Endodermal cell (in vitro differentiated cells): ENCODE data around the gene STK39. TPM values are rescaled to one million over a fixed set of nuclear protein-coding genes. Genes with fewer than 3 reads are reported as not detected.

Experiments used
- DNase-seq: peaks from one replicate; pipeline ENCODE4 v3.0.0-alpha.2; 2017
- H3K27ac ChIP-seq: 2 replicates; pipeline ENCODE4 v1.5.1; 2013; ENCODE audit warnings: mild to moderate bottlenecking, low read depth, low read length, moderate library complexity
- H3K27me3 ChIP-seq: 2 replicates; pipeline ENCODE4 v1.6.1; 2013; ENCODE audit warnings: mild to moderate bottlenecking, low read length, moderate library complexity; ENCODE audit not compliant: insufficient read depth, control insufficient read depth, poor library complexity, severe bottlenecking
- H3K36me3 ChIP-seq: 2 replicates; pipeline ENCODE4 v1.7.0; 2013; ENCODE audit warnings: mild to moderate bottlenecking, low read length, moderate library complexity; ENCODE audit not compliant: control insufficient read depth, insufficient read depth
- H3K4me1 ChIP-seq: one replicate; pipeline ENCODE4 v1.7.0; 2013; ENCODE audit warnings: low read length; ENCODE audit not compliant: control insufficient read depth, insufficient read depth
- H3K4me3 ChIP-seq: 2 replicates; pipeline ENCODE4 v1.5.1; 2013; ENCODE audit warnings: mild to moderate bottlenecking, low read length, moderate library complexity
- H3K9ac ChIP-seq: 2 replicates; pipeline ENCODE4 v1.6.1; 2013; ENCODE audit warnings: mild to moderate bottlenecking, low read length, moderate library complexity; ENCODE audit not compliant: poor library complexity, severe bottlenecking; ENCODE audit errors: extremely low read depth
- H3K9me3 ChIP-seq: 2 replicates; pipeline ENCODE4 v1.6.1; 2013; ENCODE audit warnings: mild to moderate bottlenecking, low read length, moderate library complexity; ENCODE audit not compliant: control insufficient read depth
- H3K27ac Mint-ChIP-seq: 2 replicates; pipeline ENCODE4 v1.8.0; 2020; ENCODE audit warnings: mixed read lengths
- H3K27me3 Mint-ChIP-seq: 2 replicates; pipeline ENCODE4 v1.8.0; 2021; ENCODE audit warnings: mild to moderate bottlenecking, mixed read lengths; ENCODE audit not compliant: insufficient read depth
- H3K36me3 Mint-ChIP-seq: 2 replicates; pipeline ENCODE4 v1.8.0; 2020; ENCODE audit warnings: low read depth, mixed read lengths
- H3K4me1 Mint-ChIP-seq: 2 replicates; pipeline ENCODE4 v1.8.0; 2020; ENCODE audit warnings: mixed read lengths
- H3K4me3 Mint-ChIP-seq: 2 replicates; pipeline ENCODE4 v1.8.0; 2020; ENCODE audit warnings: mild to moderate bottlenecking, moderate library complexity, mixed read lengths
- H3K9me3 Mint-ChIP-seq: 2 replicates; pipeline ENCODE4 v1.8.0; 2020; ENCODE audit warnings: mild to moderate bottlenecking, mixed read lengths
- CTCF ChIP-seq: fragments of 200-600 bp; sonication (generic); conservative IDR thresholded peaks from 2 replicates; pipeline ENCODE4 v1.5.0; 2021; ENCODE audit warnings: antibody characterized with exemption, mild to moderate bottlenecking
- WGBS, 2 experiments: methylation state at CpG; one replicate each; pipeline versions ENCODE4 v1.1.5 to v1.1.7; 2013; ENCODE audit warnings: missing lambda C conversion rate in 2 of 2, mixed read lengths in 1 of 2; ENCODE audit not compliant: insufficient coverage in 1 of 2, insufficient read length in 1 of 2; 5-methylcytosine and 5-hydroxymethylcytosine counted together
- total RNA-seq, 2 donors: library from RNA; stranded (reverse); fragmentation: NEBNext Ultra II Directional in 1 of 2; extraction: Animal tissue kit (Norgen Biotek cat#: 25700) in 1 of 2; gene quantifications; 2 replicates in 1 of 2; 3 replicates in 1 of 2; pipeline ENCODE4 v1.2.1, GENCODE V29; 2021

Gene STK39
- total RNA-seq, 2 donors from 2014 or later = 22.3 to 31.5 TPM

GRCh38 chr2:168255103-168255502 lies 7.7 kb upstream of the STK39 start:
- H3K27ac Mint-ChIP-seq = no peak overlapping the region
- no peak for DNase-seq
- 89 to 95% methylated on average over 7 to 8 of the region's 8 CpGs for WGBS, 2 experiments
- no peak overlapping the region for H3K27ac ChIP-seq
- TF ChIP-seq CTCF = no peak
- no peak overlapping the region for H3K4me3 Mint-ChIP-seq
- H3K4me3 ChIP-seq = no peak overlapping the region
- no peaks in the 10 kb centered on the region for H3K4me1 Mint-ChIP-seq
- H3K27me3 ChIP-seq = no peaks in the 10 kb centered on the region
- H3K9ac ChIP-seq = no peak overlapping the region
- no peaks in the 10 kb centered on the region for H3K36me3 ChIP-seq
- no peaks in the 10 kb centered on the region for H3K36me3 Mint-ChIP-seq
- H3K27me3 Mint-ChIP-seq = peaks cover 1% of the 10 kb centered on the region
- peaks cover 12% of the 10 kb centered on the region for H3K9me3 ChIP-seq
- peaks cover 21% of the 10 kb centered on the region for H3K9me3 Mint-ChIP-seq
- no peaks in the 10 kb centered on the region for H3K4me1 ChIP-seq

- no peak for TF ChIP-seq CTCF
- Histone ChIP-seq H3K4me3 (no peak overlapping the region), H3K9ac (no peak overlapping the region), H3K27ac (no peak overlapping the region), H3K27me3 (no peaks in the 10 kb centered on the region), H3K4me1 (no peaks in the 10 kb centered on the region), H3K9me3 (peaks cover 8% of the 10 kb centered on the region), H3K36me3 (no peaks in the 10 kb centered on the region)
- no peaks in the 10 kb centered on the region for H3K4me1 Mint-ChIP-seq
- no peaks in the 10 kb centered on the region for H3K36me3 Mint-ChIP-seq
- WGBS, 2 experiments = 91 to 95% methylated on average over 3 of the region's 3 CpGs
- H3K27ac Mint-ChIP-seq = no peak overlapping the region
- H3K9me3 Mint-ChIP-seq = peaks cover 15% of the 10 kb centered on the region
- H3K4me3 Mint-ChIP-seq = no peak overlapping the region
- peaks cover 6% of the 10 kb centered on the region for H3K27me3 Mint-ChIP-seq
- DNase-seq = no peak
Measured at GRCh38 chr2:168254158-168254935, 7.0 kb upstream of the STK39 start.

GRCh38 chr2:168253379-168253778 lies 6.0 kb upstream of the STK39 start:
- Mint-ChIP-seq H3K36me3 (no peaks in the 10 kb centered on the region), H3K4me1 (peaks cover 6% of the 10 kb centered on the region), H3K4me3 (no peak overlapping the region), H3K27me3 (peaks cover 6% of the 10 kb centered on the region), H3K9me3 (peaks cover 5% of the 10 kb centered on the region), H3K27ac (no peak overlapping the region)
- WGBS, 2 experiments = 93% methylated on average over 2 of the region's 2 CpGs; no CpG with 5 or more reads in 1 of the 2 experiments
- no peak for DNase-seq
- Histone ChIP-seq H3K4me3 (no peak overlapping the region), H3K27me3 (no peaks in the 10 kb centered on the region), H3K9me3 (no peaks in the 10 kb centered on the region), H3K36me3 (no peaks in the 10 kb centered on the region), H3K4me1 (no peaks in the 10 kb centered on the region), H3K27ac (no peak overlapping the region), H3K9ac (no peak overlapping the region)
- no peak for TF ChIP-seq CTCF
